Astrocyte (in vitro differentiated cells and primary cell): Measurements from ENCODE around the gene OPA1.

Experiments
- EZH2 ChIP-seq: IDR thresholded peaks from 2 replicates; pipeline ENCODE4 v1.6.1; 2012; ENCODE audit warnings: mild to moderate bottlenecking, low read length, inconsistent platforms; ENCODE audit not compliant: insufficient read depth
- TF ChIP-seq, protein P1 (sequence below): IDR thresholded peaks from 2 replicates; pipeline ENCODE4 v1.5.1; 2011; ENCODE audit warnings: low read depth, mild to moderate bottlenecking, inconsistent platforms, low read length, moderate library complexity; ENCODE audit not compliant: insufficient read depth

DNA sequence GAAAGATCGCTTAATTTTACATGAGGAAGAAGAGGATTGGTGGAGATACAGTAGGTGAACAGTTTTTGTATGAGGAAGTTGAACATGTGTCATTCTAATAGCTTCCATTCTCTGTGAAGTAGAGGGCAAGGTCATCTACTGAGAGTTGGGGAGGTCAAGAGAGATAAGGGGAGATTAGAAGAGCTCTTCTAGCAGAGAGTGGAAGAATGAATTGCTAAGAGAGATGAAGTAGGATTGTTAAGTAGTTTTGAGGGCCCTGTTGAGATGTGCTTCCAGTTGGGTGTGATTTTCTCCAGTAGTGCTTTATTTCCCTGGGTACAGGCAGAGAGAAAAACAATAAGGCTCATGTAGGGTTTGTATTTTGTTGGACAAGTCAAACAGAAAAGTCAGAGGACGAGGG, 5.2 kb downstream of the OPA1 start:
- no peak for TF ChIP-seq EZH2
- TF ChIP-seq, protein P1, sequence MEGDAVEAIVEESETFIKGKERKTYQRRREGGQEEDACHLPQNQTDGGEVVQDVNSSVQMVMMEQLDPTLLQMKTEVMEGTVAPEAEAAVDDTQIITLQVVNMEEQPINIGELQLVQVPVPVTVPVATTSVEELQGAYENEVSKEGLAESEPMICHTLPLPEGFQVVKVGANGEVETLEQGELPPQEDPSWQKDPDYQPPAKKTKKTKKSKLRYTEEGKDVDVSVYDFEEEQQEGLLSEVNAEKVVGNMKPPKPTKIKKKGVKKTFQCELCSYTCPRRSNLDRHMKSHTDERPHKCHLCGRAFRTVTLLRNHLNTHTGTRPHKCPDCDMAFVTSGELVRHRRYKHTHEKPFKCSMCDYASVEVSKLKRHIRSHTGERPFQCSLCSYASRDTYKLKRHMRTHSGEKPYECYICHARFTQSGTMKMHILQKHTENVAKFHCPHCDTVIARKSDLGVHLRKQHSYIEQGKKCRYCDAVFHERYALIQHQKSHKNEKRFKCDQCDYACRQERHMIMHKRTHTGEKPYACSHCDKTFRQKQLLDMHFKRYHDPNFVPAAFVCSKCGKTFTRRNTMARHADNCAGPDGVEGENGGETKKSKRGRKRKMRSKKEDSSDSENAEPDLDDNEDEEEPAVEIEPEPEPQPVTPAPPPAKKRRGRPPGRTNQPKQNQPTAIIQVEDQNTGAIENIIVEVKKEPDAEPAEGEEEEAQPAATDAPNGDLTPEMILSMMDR = no peak
